Measurements from ENCODE around the gene NRIP3.
A peak's percentile ranks its signal among the peaks of the same experiment; 100 is the strongest.
"Not testable (repeated sequence)": the region's sequence is repeated elsewhere in the genome, so short reads cannot be mapped to it uniquely, and the experiment has no call there.

The NRIP3 gene

GRCh38 chr11:8988329-8989234 is 15.2 kb downstream of the NRIP3 start:
- DNase-seq (ENCODE audit: insufficient read length), result no peak
- no peak for FAIRE-seq
- no peak for TF ChIP-seq TAF1 (IDR thresholded peaks at IDR 0.05; ENCODE audit: borderline replicate concordance, low read depth, low read length)
- no peak for TF ChIP-seq POLR2AphosphoS5 (IDR thresholded peaks at IDR 0.05; ENCODE audit: low read depth, low read length)
- no peak for TF ChIP-seq POLR2A (IDR thresholded peaks at IDR 0.05; ENCODE audit: low read depth, low read length)

- peak; percentile 77 for FAIRE-seq
- no peak for DNase-seq (ENCODE audit: insufficient read length)
- no peak for TF ChIP-seq POLR2AphosphoS5 (IDR thresholded peaks at IDR 0.05; ENCODE audit: low read depth, low read length)
- no peak for TF ChIP-seq TAF1 (IDR thresholded peaks at IDR 0.05; ENCODE audit: borderline replicate concordance, low read depth, low read length)
- no peak for TF ChIP-seq POLR2A (IDR thresholded peaks at IDR 0.05; ENCODE audit: low read depth, low read length)
These were observed 16.4 kb downstream of the NRIP3 start for GRCh38 chr11:8987446-8987845.

GRCh38 chr11:8986772-8987171 is 17.0 kb downstream of the NRIP3 start:
- not testable (repeated sequence) for DNase-seq (ENCODE audit: insufficient read length); FAIRE-seq

- FAIRE-seq, result no peak
- TF ChIP-seq POLR2AphosphoS5 (IDR thresholded peaks at IDR 0.05; ENCODE audit: low read depth, low read length) (no peak), POLR2A (IDR thresholded peaks at IDR 0.05; ENCODE audit: low read depth, low read length) (no peak), TAF1 (IDR thresholded peaks at IDR 0.05; ENCODE audit: borderline replicate concordance, low read depth, low read length) (no peak)
- no peak for DNase-seq (ENCODE audit: insufficient read length)
These were observed 18.3 kb downstream of the NRIP3 start for GRCh38 chr11:8985462-8985861.

- TF ChIP-seq TAF1 (IDR thresholded peaks at IDR 0.05; ENCODE audit: borderline replicate concordance, low read depth, low read length), result no peak
- TF ChIP-seq POLR2AphosphoS5 (IDR thresholded peaks at IDR 0.05; ENCODE audit: low read depth, low read length), result no peak
- no peak for TF ChIP-seq POLR2A (IDR thresholded peaks at IDR 0.05; ENCODE audit: low read depth, low read length)
- FAIRE-seq (no peak), DNase-seq (ENCODE audit: insufficient read length) (no peak)
These were observed 20.2 kb downstream of the NRIP3 start for GRCh38 chr11:8983552-8983951.

GRCh38 chr11:8980485-8980884 is 23.3 kb downstream of the NRIP3 start:
- DNase-seq (ENCODE audit: insufficient read length) (no peak), FAIRE-seq (no peak)
- TF ChIP-seq POLR2A (IDR thresholded peaks at IDR 0.05; ENCODE audit: low read depth, low read length) (no peak), TAF1 (IDR thresholded peaks at IDR 0.05; ENCODE audit: borderline replicate concordance, low read depth, low read length) (no peak), POLR2AphosphoS5 (IDR thresholded peaks at IDR 0.05; ENCODE audit: low read depth, low read length) (no peak)

GRCh38 chr11:8979365-8979764 is 24.4 kb downstream of the NRIP3 start:
- FAIRE-seq; DNase-seq (ENCODE audit: insufficient read length): not testable (repeated sequence)

GRCh38 chr11:8973121-8973520 is 30.7 kb downstream of the NRIP3 start:
- FAIRE-seq (no peak), DNase-seq (ENCODE audit: insufficient read length) (no peak)
- TF ChIP-seq POLR2AphosphoS5 (IDR thresholded peaks at IDR 0.05; ENCODE audit: low read depth, low read length), result no peak
- no peak for TF ChIP-seq POLR2A (IDR thresholded peaks at IDR 0.05; ENCODE audit: low read depth, low read length)
- TF ChIP-seq TAF1 (IDR thresholded peaks at IDR 0.05; ENCODE audit: borderline replicate concordance, low read depth, low read length), result no peak

- FAIRE-seq (no peak), DNase-seq (ENCODE audit: insufficient read length) (no peak)
- TF ChIP-seq POLR2A (IDR thresholded peaks at IDR 0.05; ENCODE audit: low read depth, low read length) (no peak), POLR2AphosphoS5 (IDR thresholded peaks at IDR 0.05; ENCODE audit: low read depth, low read length) (no peak), TAF1 (IDR thresholded peaks at IDR 0.05; ENCODE audit: borderline replicate concordance, low read depth, low read length) (no peak)
These were observed 31.9 kb downstream of the NRIP3 start for GRCh38 chr11:8971924-8972316.

GRCh38 chr11:8971196-8971923 is 32.4 kb downstream of the NRIP3 start:
- no peak for TF ChIP-seq POLR2A (IDR thresholded peaks at IDR 0.05; ENCODE audit: low read depth, low read length)
- TF ChIP-seq TAF1 (IDR thresholded peaks at IDR 0.05; ENCODE audit: borderline replicate concordance, low read depth, low read length), result no peak
- TF ChIP-seq POLR2AphosphoS5 (IDR thresholded peaks at IDR 0.05; ENCODE audit: low read depth, low read length), result no peak
- DNase-seq (ENCODE audit: insufficient read length) (no peak), FAIRE-seq (no peak)

GRCh38 chr11:8967184-8967583 is 36.6 kb downstream of the NRIP3 start:
- no peak for FAIRE-seq
- DNase-seq (ENCODE audit: insufficient read length), result no peak
- no peak for TF ChIP-seq POLR2AphosphoS5 (IDR thresholded peaks at IDR 0.05; ENCODE audit: low read depth, low read length)
- TF ChIP-seq TAF1 (IDR thresholded peaks at IDR 0.05; ENCODE audit: borderline replicate concordance, low read depth, low read length), result no peak
- no peak for TF ChIP-seq POLR2A (IDR thresholded peaks at IDR 0.05; ENCODE audit: low read depth, low read length)
